ENCODE measurements around the gene ZNF580. TPM values are rescaled to one million over a fixed set of nuclear protein-coding genes. Genes with fewer than 3 reads are reported as not detected.

ZNF580 gene
- total and polyA plus RNA-seq, 2 of the 13 experiments (the other 11 are each of a cell fraction or from before 2014, with no cell fraction given) = 4.4 to 6.0 TPM

DNA sequence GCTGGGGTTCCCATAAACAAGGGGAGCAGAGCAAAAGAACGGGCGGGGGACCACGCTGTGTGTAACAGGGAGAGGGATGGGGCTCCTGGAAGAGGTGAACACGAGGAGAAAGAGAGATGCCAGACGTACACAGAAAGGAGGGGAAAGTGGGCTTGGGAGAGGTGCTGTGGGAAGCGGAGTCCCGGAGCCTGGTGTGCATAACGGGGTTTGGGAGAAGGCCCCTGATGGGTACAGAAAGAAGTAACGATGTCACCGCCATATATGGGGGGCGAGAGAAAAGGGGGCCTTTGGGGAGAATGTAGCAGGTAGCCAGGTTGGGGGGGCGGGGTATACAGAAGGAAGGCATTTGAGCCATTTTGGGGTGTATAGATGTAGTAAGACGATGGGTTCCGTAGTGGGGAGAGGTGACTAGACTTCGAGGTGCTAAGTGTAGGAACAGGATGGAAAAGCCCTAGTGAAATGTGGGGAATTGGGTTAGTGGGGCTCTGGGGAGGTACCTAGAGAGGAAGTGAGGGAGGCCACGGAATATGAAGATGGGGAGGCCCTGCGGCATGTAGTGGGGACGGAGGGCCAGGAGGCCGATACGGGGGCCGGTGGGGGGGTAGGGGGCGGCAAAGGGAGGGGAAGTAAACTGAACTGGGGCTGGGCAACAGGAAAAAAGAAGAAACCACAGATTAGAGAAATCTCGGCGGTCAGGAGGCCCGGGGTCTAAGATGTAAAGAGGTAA, 787 bp downstream of the ZNF580 start (continued):
- TF ChIP-seq CBX1 (IDR thresholded peaks at IDR 0.05; ENCODE audit: low read depth) = no peak
- TF ChIP-seq GABPA (IDR thresholded peaks at IDR 0.05; ENCODE audit: low read depth, low read length) = no peak
- TF ChIP-seq GABPA (CRISPR knock-in tag; IDR thresholded peaks at IDR 0.05; ENCODE audit: low read depth) = no peak
- no peak for TF ChIP-seq ZNF790 (CRISPR knock-in tag; IDR thresholded peaks at IDR 0.05; ENCODE audit: borderline replicate concordance)
- TF ChIP-seq NKX3-1 (CRISPR knock-in tag; IDR thresholded peaks at IDR 0.05) = no peak; the same call in 1 of the 2 replicates
- no peak for TF ChIP-seq PLRG1 (conservative IDR thresholded peaks at IDR 0.05)
- no peak for TF ChIP-seq SMAD3 (CRISPR knock-in tag; IDR thresholded peaks at IDR 0.05)
- no peak for TF ChIP-seq ZFAT (CRISPR knock-in tag; conservative IDR thresholded peaks at IDR 0.05)
- no peak for TF ChIP-seq ZNF703 (CRISPR knock-in tag; IDR thresholded peaks at IDR 0.05; ENCODE audit: borderline replicate concordance)
- TF ChIP-seq, protein P1, sequence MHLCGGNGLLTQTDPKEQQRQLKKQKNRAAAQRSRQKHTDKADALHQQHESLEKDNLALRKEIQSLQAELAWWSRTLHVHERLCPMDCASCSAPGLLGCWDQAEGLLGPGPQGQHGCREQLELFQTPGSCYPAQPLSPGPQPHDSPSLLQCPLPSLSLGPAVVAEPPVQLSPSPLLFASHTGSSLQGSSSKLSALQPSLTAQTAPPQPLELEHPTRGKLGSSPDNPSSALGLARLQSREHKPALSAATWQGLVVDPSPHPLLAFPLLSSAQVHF (CRISPR knock-in tag; IDR thresholded peaks at IDR 0.05) = 0 out of 2 replicates have a peak, but pooled peaks have one; percentile 22
- TF ChIP-seq ZNF235 (CRISPR knock-in tag; IDR thresholded peaks at IDR 0.05; ENCODE audit: borderline replicate concordance) = no peak
- TF ChIP-seq, protein P2, sequence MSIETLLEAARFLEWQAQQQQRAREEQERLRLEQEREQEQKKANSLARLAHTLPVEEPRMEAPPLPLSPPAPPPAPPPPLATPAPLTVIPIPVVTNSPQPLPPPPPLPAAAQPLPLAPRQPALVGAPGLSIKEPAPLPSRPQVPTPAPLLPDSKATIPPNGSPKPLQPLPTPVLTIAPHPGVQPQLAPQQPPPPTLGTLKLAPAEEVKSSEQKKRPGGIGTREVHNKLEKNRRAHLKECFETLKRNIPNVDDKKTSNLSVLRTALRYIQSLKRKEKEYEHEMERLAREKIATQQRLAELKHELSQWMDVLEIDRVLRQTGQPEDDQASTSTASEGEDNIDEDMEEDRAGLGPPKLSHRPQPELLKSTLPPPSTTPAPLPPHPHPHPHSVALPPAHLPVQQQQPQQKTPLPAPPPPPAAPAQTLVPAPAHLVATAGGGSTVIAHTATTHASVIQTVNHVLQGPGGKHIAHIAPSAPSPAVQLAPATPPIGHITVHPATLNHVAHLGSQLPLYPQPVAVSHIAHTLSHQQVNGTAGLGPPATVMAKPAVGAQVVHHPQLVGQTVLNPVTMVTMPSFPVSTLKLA (IDR thresholded peaks at IDR 0.05) = no peak
- TF ChIP-seq, protein P3, sequence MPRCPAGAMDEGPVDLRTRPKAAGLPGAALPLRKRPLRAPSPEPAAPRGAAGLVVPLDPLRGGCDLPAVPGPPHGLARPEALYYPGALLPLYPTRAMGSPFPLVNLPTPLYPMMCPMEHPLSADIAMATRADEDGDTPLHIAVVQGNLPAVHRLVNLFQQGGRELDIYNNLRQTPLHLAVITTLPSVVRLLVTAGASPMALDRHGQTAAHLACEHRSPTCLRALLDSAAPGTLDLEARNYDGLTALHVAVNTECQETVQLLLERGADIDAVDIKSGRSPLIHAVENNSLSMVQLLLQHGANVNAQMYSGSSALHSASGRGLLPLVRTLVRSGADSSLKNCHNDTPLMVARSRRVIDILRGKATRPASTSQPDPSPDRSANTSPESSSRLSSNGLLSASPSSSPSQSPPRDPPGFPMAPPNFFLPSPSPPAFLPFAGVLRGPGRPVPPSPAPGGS (CRISPR knock-in tag; IDR thresholded peaks at IDR 0.05) = no peak
- TF ChIP-seq SALL2 (CRISPR knock-in tag; IDR thresholded peaks at IDR 0.05) = 0 out of 2 replicates have a peak, but pooled peaks have one; percentile 35
- no peak for TF ChIP-seq ZNF446 (CRISPR knock-in tag; IDR thresholded peaks at IDR 0.05)
- TF ChIP-seq POLR2AphosphoS5 (IDR thresholded peaks at IDR 0.05; ENCODE audit: low read depth, low read length) = no peak
- no peak for TF ChIP-seq ZNF562 (CRISPR knock-in tag; IDR thresholded peaks at IDR 0.05; ENCODE audit: borderline replicate concordance)
- no peak for TF ChIP-seq RARA (CRISPR knock-in tag; IDR thresholded peaks at IDR 0.05)
- no peak for TF ChIP-seq ZNF652 (CRISPR knock-in tag; IDR thresholded peaks at IDR 0.05; ENCODE audit: borderline replicate concordance, low read depth)
- no peak for TF ChIP-seq ETV5 (CRISPR knock-in tag; IDR thresholded peaks at IDR 0.05; ENCODE audit: borderline replicate concordance)
- TF ChIP-seq CBFB (CRISPR knock-in tag; IDR thresholded peaks at IDR 0.05) = no peak
- no peak for TF ChIP-seq ZNF33B (CRISPR knock-in tag; IDR thresholded peaks at IDR 0.05)
- no peak for TF ChIP-seq CCDC6 (CRISPR knock-in tag; IDR thresholded peaks at IDR 0.05)
- TF ChIP-seq ZNF75D (CRISPR knock-in tag; IDR thresholded peaks at IDR 0.05; ENCODE audit: borderline replicate concordance) = no peak
- TF ChIP-seq, protein P4, sequence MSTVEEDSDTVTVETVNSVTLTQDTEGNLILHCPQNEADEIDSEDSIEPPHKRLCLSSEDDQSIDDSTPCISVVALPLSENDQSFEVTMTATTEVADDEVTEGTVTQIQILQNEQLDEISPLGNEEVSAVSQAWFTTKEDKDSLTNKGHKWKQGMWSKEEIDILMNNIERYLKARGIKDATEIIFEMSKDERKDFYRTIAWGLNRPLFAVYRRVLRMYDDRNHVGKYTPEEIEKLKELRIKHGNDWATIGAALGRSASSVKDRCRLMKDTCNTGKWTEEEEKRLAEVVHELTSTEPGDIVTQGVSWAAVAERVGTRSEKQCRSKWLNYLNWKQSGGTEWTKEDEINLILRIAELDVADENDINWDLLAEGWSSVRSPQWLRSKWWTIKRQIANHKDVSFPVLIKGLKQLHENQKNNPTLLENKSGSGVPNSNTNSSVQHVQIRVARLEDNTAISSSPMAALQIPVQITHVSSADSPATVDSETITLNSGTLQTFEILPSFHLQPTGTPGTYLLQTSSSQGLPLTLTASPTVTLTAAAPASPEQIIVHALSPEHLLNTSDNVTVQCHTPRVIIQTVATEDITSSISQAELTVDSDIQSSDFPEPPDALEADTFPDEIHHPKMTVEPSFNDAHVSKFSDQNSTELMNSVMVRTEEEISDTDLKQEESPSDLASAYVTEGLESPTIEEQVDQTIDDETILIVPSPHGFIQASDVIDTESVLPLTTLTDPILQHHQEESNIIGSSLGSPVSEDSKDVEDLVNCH (CRISPR knock-in tag; IDR thresholded peaks at IDR 0.05) = no peak
- no peak for TF ChIP-seq MZF1 (CRISPR knock-in tag; IDR thresholded peaks at IDR 0.05; ENCODE audit: borderline replicate concordance)
- no peak for TF ChIP-seq HDAC1 (CRISPR knock-in tag; IDR thresholded peaks at IDR 0.05)
- TF ChIP-seq ZNF773 (CRISPR knock-in tag; IDR thresholded peaks at IDR 0.05; ENCODE audit: borderline replicate concordance) = no peak
